Right atrium auricular region (tissue), 2 donors: ENCODE measurements around the gene SLC36A4. TPM values are rescaled to one million over a fixed set of nuclear protein-coding genes. Genes with fewer than 3 reads are reported as not detected.
"Not testable (repeated sequence)": the region's sequence is repeated elsewhere in the genome, so short reads cannot be mapped to it uniquely, and the experiment has no call there.

ENCODE experiments used
- DNase-seq: peaks from one replicate; pipeline ENCODE4 v3.0.0-alpha.2; 2019; ENCODE audit warnings: low spot score
- H3K27ac ChIP-seq, 2 donors: fragments of 200-600 bp; sonication (generic); 1 replicate in 1 of 2; 2 replicates in 1 of 2; pipeline ENCODE4 v1.5.1; 2016 to 2019
- H3K27me3 ChIP-seq, 2 donors: fragments of 200-600 bp; sonication (generic); one replicate each; pipeline versions ENCODE4 v1.5.1 to v1.6.0; 2017 to 2019
- H3K36me3 ChIP-seq: fragments of 200-600 bp; sonication (generic); one replicate; pipeline ENCODE4 v1.5.1; 2016
- H3K4me1 ChIP-seq, 2 donors: fragments of 200-600 bp; sonication (generic); one replicate each; pipeline versions ENCODE4 v1.5.1 to v1.6.0; 2017 to 2019
- H3K4me3 ChIP-seq, 2 donors: fragments of 200-600 bp; sonication (generic); 1 replicate in 1 of 2; 2 replicates in 1 of 2; pipeline ENCODE4 v1.5.1; 2017 to 2019; ENCODE audit warnings: mild to moderate bottlenecking in 1 of 2, moderate library complexity in 1 of 2
- H3K9me3 ChIP-seq, 2 donors: fragments of 200-600 bp; sonication (generic); one replicate each; pipeline ENCODE4 v1.5.1; 2019
- CTCF ChIP-seq, 2 donors: fragments of 200-600 bp; sonication (generic); IDR thresholded peaks; one replicate each; pipeline ENCODE4 v1.5.1; 2019; ENCODE audit warnings: antibody characterized with exemption in 2 of 2
- total RNA-seq, 2 donors: library from RNA; depleted of rRNA; stranded (reverse); fragments of >200 nt; gene quantifications; one replicate each; pipeline ENCODE4 v1.1.0, GENCODE V29; 2016

SLC36A4 gene
- 10 to 100 TPM in 1 of 2 donors, 1 to 10 TPM in 1; 6.9 to 13.2 TPM for total RNA-seq

- TF ChIP-seq CTCF (IDR thresholded peaks at IDR 0.05), result no peak
- H3K27ac ChIP-seq, result peak within 1 kb of the TSS; percentile 93 to 98
- H3K4me1 ChIP-seq, result peaks cover 0 to 4% of the 10 kb centered on the region in 2 donors
- no peaks in the 10 kb centered on the region for H3K9me3 ChIP-seq
- peak; percentile 98 for DNase-seq
- H3K4me3 ChIP-seq, result peak within 1 kb of the TSS; percentile 69 to 88
- no peaks in the 10 kb centered on the region for H3K27me3 ChIP-seq
- no peaks in the 10 kb centered on the region for H3K36me3 ChIP-seq
These were observed at the start of gene SLC36A4 for GRCh38 chr11:93197380-93198214. Gene SLC36A4, minus strand, starts transcription at chr11:93197991. Its CDS starts 159 bp downstream, at chr11:93197832.

DNA sequence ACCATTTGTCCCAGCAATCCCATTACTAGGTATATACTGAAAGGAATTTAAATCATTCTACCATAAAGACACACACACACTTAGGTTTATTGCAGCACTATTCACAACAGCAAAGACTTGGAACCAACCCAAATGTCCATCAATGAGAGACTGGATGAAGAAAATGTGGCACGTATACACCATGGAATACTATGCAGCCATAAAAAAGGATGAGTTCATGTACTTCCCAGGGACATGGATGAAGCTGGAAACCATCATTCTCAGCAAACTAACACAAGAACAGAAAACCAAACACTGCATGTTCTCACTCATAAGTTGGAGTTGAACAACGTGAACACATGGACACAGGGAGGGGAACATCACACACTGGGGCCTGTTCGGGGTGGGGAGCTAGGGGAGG is 49.0 kb upstream of the SLC36A4 start:
- not testable (repeated sequence) for H3K27me3 ChIP-seq, H3K36me3 ChIP-seq, H3K9me3 ChIP-seq, H3K4me3 ChIP-seq, H3K4me1 ChIP-seq, DNase-seq, H3K27ac ChIP-seq

DNA sequence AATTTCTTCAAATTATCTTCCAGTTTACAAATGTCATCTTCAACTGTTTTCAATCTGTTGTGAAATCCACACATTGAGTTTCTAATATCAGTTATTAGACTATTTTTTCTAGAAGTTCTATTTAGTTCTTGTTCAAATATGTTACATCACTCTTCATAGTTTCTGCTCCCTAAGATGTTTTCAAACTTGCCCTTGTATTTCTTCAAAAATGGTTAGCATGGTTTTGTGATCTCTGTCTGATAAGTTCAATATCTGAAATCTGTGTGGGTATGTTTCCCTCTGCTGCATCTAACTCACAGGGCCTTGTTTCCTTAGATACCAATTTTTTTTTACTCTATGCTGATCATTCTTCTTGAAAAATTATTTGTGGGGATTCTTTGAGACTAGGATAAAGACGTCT is 46.2 kb upstream of the SLC36A4 start:
- Histone ChIP-seq H3K27me3 (no peaks in the 10 kb centered on the region), H3K27ac (no peak overlapping the region), H3K4me3 (no peak overlapping the region), H3K9me3 (no peaks in the 10 kb centered on the region), H3K4me1 (no peaks in the 10 kb centered on the region), H3K36me3 (no peaks in the 10 kb centered on the region)
- TF ChIP-seq CTCF (IDR thresholded peaks at IDR 0.05), result no peak
- DNase-seq, result no peak

DNA sequence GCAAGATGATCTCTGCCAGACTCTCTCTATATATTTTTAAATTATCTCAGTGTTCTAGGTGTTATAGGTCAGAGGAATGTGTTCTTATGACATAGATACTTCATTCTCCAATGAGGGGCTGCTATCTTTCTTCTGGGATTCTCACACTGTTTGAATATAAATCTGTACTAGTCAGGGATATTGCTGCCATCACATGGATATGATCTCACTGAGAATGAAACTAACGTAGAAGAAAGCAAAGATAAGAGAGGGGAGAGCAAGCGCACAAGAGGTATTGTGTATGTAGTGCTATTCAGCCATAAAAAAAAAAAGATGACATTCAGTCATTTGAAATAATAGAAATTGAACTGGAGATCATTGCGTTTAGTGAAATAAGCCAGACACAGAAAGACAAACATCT is 42.2 kb upstream of the SLC36A4 start:
- Histone ChIP-seq H3K4me3 (no peak overlapping the region), H3K27me3 (no peaks in the 10 kb centered on the region), H3K36me3 (no peaks in the 10 kb centered on the region), H3K27ac (no peak overlapping the region), H3K9me3 (no peaks in the 10 kb centered on the region), H3K4me1 (no peaks in the 10 kb centered on the region)
- DNase-seq, result no peak
- TF ChIP-seq CTCF (IDR thresholded peaks at IDR 0.05), result no peak

- H3K27ac ChIP-seq, result no peak overlapping the region
- no peaks in the 10 kb centered on the region for H3K27me3 ChIP-seq
- H3K36me3 ChIP-seq, result no peaks in the 10 kb centered on the region
- no peak overlapping the region for H3K4me3 ChIP-seq
- no peak for TF ChIP-seq CTCF (IDR thresholded peaks at IDR 0.05)
- no peak for DNase-seq
- H3K9me3 ChIP-seq, result no peaks in the 10 kb centered on the region
- no peaks in the 10 kb centered on the region for H3K4me1 ChIP-seq
These were observed 41.2 kb upstream of the SLC36A4 start for GRCh38 chr11:93238956-93239355.

DNA sequence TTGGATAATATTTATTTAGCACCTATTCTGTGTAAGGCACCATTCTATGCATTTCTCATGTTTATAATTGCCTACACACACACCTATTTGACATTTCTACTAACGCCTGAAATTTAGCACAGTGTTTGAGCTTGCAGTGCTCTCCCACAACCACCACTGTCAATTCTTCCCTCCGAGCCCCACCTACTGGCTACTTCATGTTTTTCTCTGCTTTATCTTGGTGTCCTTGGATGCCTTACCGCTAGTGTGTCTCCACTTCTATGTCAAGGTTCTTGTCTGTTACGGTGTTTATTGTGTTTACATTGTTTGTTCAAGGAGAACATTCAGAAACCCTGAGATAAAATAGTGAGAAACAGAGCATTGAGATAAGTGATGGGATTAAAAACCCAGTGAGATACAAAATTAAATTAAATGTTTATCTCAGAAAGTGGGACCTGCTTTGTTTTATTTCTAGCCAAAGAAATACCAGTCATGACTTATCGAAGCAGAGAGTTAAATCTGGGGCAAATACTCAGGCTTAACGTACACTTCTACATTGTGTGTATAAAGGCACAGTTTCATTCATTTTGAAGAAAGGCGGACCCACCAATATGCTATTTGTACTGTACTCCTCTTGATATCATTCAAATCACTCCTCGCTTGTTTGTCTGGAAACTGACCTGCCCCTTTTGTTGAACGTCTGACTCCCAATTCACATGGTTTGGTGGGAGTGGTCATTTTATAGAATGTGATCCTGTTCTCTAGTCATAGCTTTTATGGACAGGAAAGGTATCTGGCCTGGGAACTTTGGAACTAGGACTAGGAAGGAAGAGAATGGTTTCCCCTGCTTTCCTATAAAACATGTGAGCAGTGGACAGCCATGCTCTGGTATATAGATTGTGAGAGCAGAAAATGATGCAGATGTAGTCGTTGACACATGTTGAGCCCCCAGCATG is 39.2 kb upstream of the SLC36A4 start:
- H3K27me3 ChIP-seq, result no peaks in the 10 kb centered on the region
- TF ChIP-seq CTCF (IDR thresholded peaks at IDR 0.05), result peak; percentile 26 to 61
- H3K9me3 ChIP-seq, result no peaks in the 10 kb centered on the region
- H3K36me3 ChIP-seq, result no peaks in the 10 kb centered on the region
- H3K4me3 ChIP-seq, result no peak overlapping the region
- no peaks in the 10 kb centered on the region for H3K4me1 ChIP-seq
- no peak for DNase-seq
- H3K27ac ChIP-seq, result no peak overlapping the region
